ENCODE results near the gene ZNF816. TPM values are rescaled to one million over a fixed set of nuclear protein-coding genes. Genes with fewer than 3 reads are reported as not detected.

The ZNF816 gene
- total RNA-seq, 1 experiment from 2014 or later = 8.9 TPM

DNA sequence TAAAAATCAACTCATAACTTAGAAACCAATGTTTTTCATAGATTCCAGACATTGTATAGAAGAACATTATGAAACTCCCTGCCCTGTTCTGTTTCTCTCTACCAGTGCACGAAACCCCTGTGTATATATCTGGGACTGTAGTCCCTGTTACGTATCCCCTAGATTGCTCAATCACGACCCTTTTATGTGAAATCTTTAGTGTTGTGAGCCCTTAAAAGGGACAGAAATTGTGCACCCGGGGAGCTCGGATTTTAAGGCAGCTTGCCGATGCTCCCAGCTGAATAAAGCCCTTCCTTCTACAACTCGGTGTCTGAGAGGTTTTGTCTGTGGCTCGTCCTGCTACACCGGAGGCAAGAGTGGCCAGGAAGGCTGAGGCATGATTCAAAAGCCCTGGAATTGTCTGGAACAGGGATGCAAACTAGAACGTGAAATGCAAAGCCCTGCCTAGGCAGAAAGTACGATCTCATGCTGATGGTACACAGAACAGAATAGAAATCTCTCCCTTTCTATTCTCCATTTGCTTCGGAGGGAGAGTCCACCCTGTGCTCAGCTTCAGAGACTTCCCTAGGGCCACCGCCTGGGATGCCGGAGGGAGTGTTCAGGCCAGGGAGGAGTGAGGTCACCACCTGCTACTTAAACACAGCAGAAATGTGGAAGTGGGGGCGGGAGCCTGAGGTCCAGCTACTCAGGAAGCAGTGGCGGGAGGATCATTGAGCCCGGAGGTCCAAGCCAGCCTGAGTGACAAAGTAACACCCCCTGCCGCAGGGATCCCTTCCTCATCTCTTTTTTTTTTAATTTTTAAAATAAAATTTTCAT is 38.7 kb downstream of the ZNF816 start:
- intact Hi-C loops (cut with micrococcal nuclease) = loop anchor here (2.0 kb wide), 1 partner anchor 179 kb away; the partner anchor contains the start of gene ZNF160
- H3K4me3 ChIP-seq (replicated peaks in 1 of 2; ENCODE audit: low read depth in 1 of 2, low read length in 2 of 2) = peak overlapping the region; percentile 79 to 80
- ChIA-PET RAD21 (ENCODE audit: low non-redundant PET in 1 of 2, low total read pairs in 2 of 2, uncharacterized antibody in 2 of 2, unreplicated experiment in 2 of 2) (no interaction called here), CTCF (no interaction called here), POLR2A (interaction anchor here (0.7 kb wide), 1 partner anchor 24 kb away, joined by 3 read pairs; no protein-coding TSS in a partner anchor)
- no peaks in the 10 kb centered on the region for H3K27me3 ChIP-seq (ENCODE audit: insufficient read depth, low read length)
- peaks cover 8% of the 10 kb centered on the region; the same call in 1 of the 2 replicates for H3K79me2 ChIP-seq (ENCODE audit: insufficient read depth, low read length)
- H2AFZ ChIP-seq (ENCODE audit: low read depth, low read length, poor library complexity, severe bottlenecking) = no peak overlapping the region
- H3K4me2 ChIP-seq (ENCODE audit: low read length) = peak overlapping the region; percentile 84
- BruUV-seq (replicated peaks) = no TSS peak
- H3K9me2 ChIP-seq (ENCODE audit: insufficient read depth) = no peaks in the 10 kb centered on the region
- H3K27ac ChIP-seq (ENCODE audit: low read depth, low read length) = 0 out of 2 replicates have a peak overlapping the region, but pooled peaks have one; percentile 86
- no peak overlapping the region for H3K9ac ChIP-seq (ENCODE audit: low read length)
- peaks cover 4 to 7% of the 10 kb centered on the region in 2 experiments; a peak in 3 of 4 replicates for H3K36me3 ChIP-seq (ENCODE audit: control insufficient read depth in 1 of 2, insufficient read depth in 2 of 2, low read length in 2 of 2)
- DNase-seq (ENCODE audit: low read depth, low spot score) = no peak
- H4K20me1 ChIP-seq (ENCODE audit: insufficient read depth) = no peaks in the 10 kb centered on the region
- peaks cover 0 to 10% of the 10 kb centered on the region in 2 experiments; a peak in 1 of 4 replicates for H3K4me1 ChIP-seq (ENCODE audit: control insufficient read depth in 1 of 2, insufficient read depth in 2 of 2, low read length in 2 of 2)
- TF ChIP-seq EZH2phosphoT487 (IDR thresholded peaks at IDR 0.05; ENCODE audit: borderline replicate concordance) = no peak
- no peak for TF ChIP-seq CBX3 (IDR thresholded peaks at IDR 0.05; ENCODE audit: low read depth)
- TF ChIP-seq SP1 (IDR thresholded peaks at IDR 0.05; ENCODE audit: low read depth) = no peak
- TF ChIP-seq, protein P1, sequence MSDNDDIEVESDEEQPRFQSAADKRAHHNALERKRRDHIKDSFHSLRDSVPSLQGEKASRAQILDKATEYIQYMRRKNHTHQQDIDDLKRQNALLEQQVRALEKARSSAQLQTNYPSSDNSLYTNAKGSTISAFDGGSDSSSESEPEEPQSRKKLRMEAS (IDR thresholded peaks at IDR 0.05) = no peak
- no peak; the same call in 1 of the 2 replicates for TF ChIP-seq ZFX (IDR thresholded peaks at IDR 0.05)
- TF ChIP-seq CTCF (IDR thresholded peaks at IDR 0.05 in 2 of 3, conservative IDR thresholded peaks at IDR 0.05 in 1 of 3; ENCODE audit: borderline replicate concordance in 1 of 3, insufficient read depth in 1 of 3, low read depth in 2 of 3, low read length in 2 of 3) = no peak
- no peak for TF ChIP-seq RAD21 (IDR thresholded peaks at IDR 0.05; ENCODE audit: low read depth)
- no peak for TF ChIP-seq YY1 (IDR thresholded peaks at IDR 0.05; ENCODE audit: extremely low read depth, insufficient replicate concordance, low read depth, low read length)
- TF ChIP-seq POLR2A (IDR thresholded peaks at IDR 0.05; ENCODE audit: borderline replicate concordance, extremely low read depth, insufficient read depth, insufficient read length) = no peak
- TF ChIP-seq ATF3 (IDR thresholded peaks at IDR 0.05) = no peak
- no peak for TF ChIP-seq ZNF274 (IDR thresholded peaks at IDR 0.05; ENCODE audit: low read depth, low read length)
- no peak for TF ChIP-seq ELF1 (IDR thresholded peaks at IDR 0.05; ENCODE audit: borderline replicate concordance, low read depth)
- no peak for TF ChIP-seq REST (IDR thresholded peaks at IDR 0.05; ENCODE audit: low read depth)
- ATAC-seq = peak; percentile 1; the same call in 1 of the 2 replicates
- H3K9me3 ChIP-seq (ENCODE audit: control insufficient read depth in 1 of 2, insufficient read depth in 1 of 2, low read depth in 1 of 2, low read length in 2 of 2) = no peaks in the 10 kb centered on the region

Data from HCT116 (cell line).